Breast epithelium (tissue), 3 donors: ENCODE data around the gene EXOC3L1.

ENCODE experiments used
- CTCF ChIP-seq, 3 donors: fragments of 450-650 bp; IDR thresholded peaks; one replicate each; pipeline ENCODE4 v1.5.1; 2016 to 2017; ENCODE audit warnings: antibody characterized with exemption in 3 of 3, mild to moderate bottlenecking in 3 of 3, moderate library complexity in 3 of 3
- POLR2A ChIP-seq: fragments of 450-650 bp; IDR thresholded peaks from one replicate; pipeline ENCODE4 v1.6.1; 2016; ENCODE audit warnings: antibody characterized with exemption, mild to moderate bottlenecking, moderate library complexity
- POLR2AphosphoS5 ChIP-seq, 3 donors: sonication (generic); formaldehyde crosslinking; IDR thresholded peaks; one replicate each; pipeline ENCODE4 v1.6.1; 2017; ENCODE audit warnings: antibody characterized with exemption in 3 of 3

GRCh38 chr16:67236563-67237395, 46.8 kb upstream of the EXOC3L1 start:
- TF ChIP-seq POLR2A (no peak), CTCF (IDR thresholded peaks at IDR 0.05) (no peak), POLR2AphosphoS5 (IDR thresholded peaks at IDR 0.05) (no peak)
